HEK293 (cell line): ENCODE measurements around the gene PCDH15.

ENCODE experiments used
- CTCF ChIA-PET: fragments of 350-600 bp; formaldehyde crosslinking; extraction: SDS; loops from one replicate; lab custom pipeline; 2021; ENCODE audit warnings: antibody characterized with exemption; lab: Yijun Ruan, JAX
- POLR2A ChIA-PET: fragments of 300-600 bp; formaldehyde crosslinking; extraction: SDS; loops from one replicate; lab custom pipeline; 2020; ENCODE audit warnings: antibody characterized with exemption, inconsistent platforms; lab: Yijun Ruan, JAX
- H3K27ac ChIP-seq: fragments of 200-500 bp; sonication (Bioruptor generic); 2 replicates; pipeline ENCODE4 v1.5.1; 2014; ENCODE audit warnings: low read depth, low read length, control low read depth, inconsistent platforms; ENCODE audit errors: extremely low read depth
- H3K36me3 ChIP-seq, 2 experiments: fragments of 200-500 bp in 1 of 2; sonication (Bioruptor generic) in 1 of 2; 1 replicate in 1 of 2; 2 replicates in 1 of 2; pipeline ENCODE4 v1.5.1; 2014 to 2017; ENCODE audit warnings: inconsistent platforms in 2 of 2, low read length in 2 of 2; ENCODE audit not compliant: control insufficient read depth in 2 of 2, insufficient read depth in 1 of 2
- H3K4me1 ChIP-seq: fragments of 200-500 bp; sonication (Bioruptor generic); 2 replicates; pipeline ENCODE4 v1.5.1; 2014; ENCODE audit warnings: mild to moderate bottlenecking, low read length, inconsistent platforms; ENCODE audit not compliant: control insufficient read depth, insufficient read depth
- H3K4me3 ChIP-seq: 2 replicates; pipeline ENCODE4 v1.5.1; 2011; ENCODE audit warnings: low read depth, mild to moderate bottlenecking, control low read depth, low read length, moderate library complexity
- H3K9me3 ChIP-seq: fragments of 200-500 bp; sonication (Bioruptor generic); 2 replicates; pipeline ENCODE4 v1.5.1; 2014; ENCODE audit warnings: low read depth, low read length, inconsistent platforms; ENCODE audit not compliant: control insufficient read depth, insufficient read depth
- AEBP2 ChIP-seq: fragments of 450-650 bp; formaldehyde crosslinking; IDR thresholded peaks from 2 replicates; pipeline ENCODE4 v1.5.1; 2016; ENCODE audit warnings: missing biosample characterization, missing genetic modification characterization, borderline replicate concordance
- BCL6B ChIP-seq: fragments of 450-650 bp; formaldehyde crosslinking; IDR thresholded peaks from 2 replicates; pipeline ENCODE4 v1.5.1; 2017; ENCODE audit warnings: missing biosample characterization, missing genetic modification characterization
- CTCF ChIP-seq: fragments of 450-650 bp; formaldehyde crosslinking; IDR thresholded peaks from 2 replicates; pipeline ENCODE4 v1.5.1; 2016; ENCODE audit warnings: missing biosample characterization, missing genetic modification characterization
- ELK4 ChIP-seq: IDR thresholded peaks from 2 replicates; pipeline ENCODE4 v1.6.1; 2011; ENCODE audit warnings: mild to moderate bottlenecking, low read depth, low read length, borderline replicate concordance
- KLF10 ChIP-seq: fragments of 450-650 bp; IDR thresholded peaks from 2 replicates; pipeline ENCODE4 v1.5.1; 2018; ENCODE audit warnings: missing biosample characterization, mild to moderate bottlenecking, missing genetic modification characterization
- KLF16 ChIP-seq: fragments of 450-650 bp; formaldehyde crosslinking; IDR thresholded peaks from 2 replicates; pipeline ENCODE4 v1.5.1; 2017; ENCODE audit warnings: missing biosample characterization, missing genetic modification characterization
- KLF7 ChIP-seq: fragments of 450-650 bp; formaldehyde crosslinking; IDR thresholded peaks from 2 replicates; pipeline ENCODE4 v1.5.1; 2016; ENCODE audit warnings: missing biosample characterization, missing genetic modification characterization, borderline replicate concordance
- TSHZ1 ChIP-seq: fragments of 450-650 bp; formaldehyde crosslinking; IDR thresholded peaks from 2 replicates; pipeline ENCODE4 v1.5.1; 2016; ENCODE audit warnings: missing biosample characterization, missing genetic modification characterization, borderline replicate concordance
- YY1 ChIP-seq: fragments of 450-650 bp; formaldehyde crosslinking; IDR thresholded peaks from 2 replicates; pipeline ENCODE4 v1.5.1; 2018; ENCODE audit warnings: missing biosample characterization, missing genetic modification characterization
- ZBTB17 ChIP-seq: fragments of 450-650 bp; formaldehyde crosslinking; IDR thresholded peaks from 2 replicates; pipeline ENCODE4 v1.5.1; 2016; ENCODE audit warnings: missing biosample characterization, missing genetic modification characterization
- ZNF221 ChIP-seq: fragments of 450-650 bp; formaldehyde crosslinking; IDR thresholded peaks from 2 replicates; pipeline ENCODE4 v1.5.1; 2017; ENCODE audit warnings: missing biosample characterization, missing genetic modification characterization, borderline replicate concordance
- ZNF23 ChIP-seq: fragments of 450-650 bp; formaldehyde crosslinking; IDR thresholded peaks from 2 replicates; pipeline ENCODE4 v1.5.1; 2016; ENCODE audit warnings: missing biosample characterization, missing genetic modification characterization, borderline replicate concordance
- ZNF274 ChIP-seq, 2 experiments: fragments of 200-500 bp in 1 of 2; fragments of 450-650 bp in 1 of 2; sonication (Bioruptor generic) in 1 of 2; formaldehyde crosslinking in 1 of 2; IDR thresholded peaks; 2 replicates each; pipeline versions ENCODE4 v1.5.1 to v1.6.1; 2014 to 2016; ENCODE audit warnings: borderline replicate concordance in 1 of 2, inconsistent platforms in 1 of 2, low read length in 1 of 2, missing biosample characterization in 1 of 2, missing genetic modification characterization in 1 of 2
- ZNF335 ChIP-seq: fragments of 450-650 bp; formaldehyde crosslinking; conservative IDR thresholded peaks from 2 replicates; pipeline ENCODE4 v1.5.1; 2016; ENCODE audit warnings: missing biosample characterization, missing genetic modification characterization
- ZNF362 ChIP-seq: fragments of 450-650 bp; formaldehyde crosslinking; IDR thresholded peaks from 2 replicates; pipeline ENCODE4 v1.5.1; 2016; ENCODE audit warnings: missing biosample characterization, missing genetic modification characterization
- ZNF391 ChIP-seq: fragments of 450-650 bp; formaldehyde crosslinking; IDR thresholded peaks from 2 replicates; pipeline ENCODE4 v1.5.1; 2016; ENCODE audit warnings: low read depth, missing biosample characterization, missing genetic modification characterization, borderline replicate concordance
- ZNF580 ChIP-seq: fragments of 450-650 bp; formaldehyde crosslinking; IDR thresholded peaks from 2 replicates; pipeline ENCODE4 v1.5.1; 2016; ENCODE audit warnings: missing biosample characterization, missing genetic modification characterization
- ZNF660 ChIP-seq: fragments of 450-650 bp; IDR thresholded peaks from 2 replicates; pipeline ENCODE4 v1.5.1; 2018; ENCODE audit warnings: missing biosample characterization, mild to moderate bottlenecking, missing genetic modification characterization
- ZNF707 ChIP-seq: fragments of 450-650 bp; formaldehyde crosslinking; IDR thresholded peaks from 2 replicates; pipeline ENCODE4 v1.5.1; 2016; ENCODE audit warnings: missing biosample characterization, missing genetic modification characterization
- ZSCAN30 ChIP-seq: fragments of 450-650 bp; IDR thresholded peaks from 2 replicates; pipeline ENCODE4 v1.5.1; 2018; ENCODE audit warnings: missing biosample characterization, mild to moderate bottlenecking, missing genetic modification characterization, moderate library complexity

Gene PCDH15

GRCh38 chr10:54665095-54665494 is 135.9 kb downstream of the PCDH15 start:
- no peaks in the 10 kb centered on the region for H3K4me1 ChIP-seq
- TF ChIP-seq YY1 (tag by site-specific recombination) (no peak), CTCF (no peak), ZNF391 (tag by site-specific recombination) (no peak), ZNF580 (tag by site-specific recombination) (no peak), ZNF23 (tag by site-specific recombination) (no peak), ZNF362 (tag by site-specific recombination) (no peak), ZBTB17 (tag by site-specific recombination) (no peak), KLF10 (tag by site-specific recombination) (no peak), BCL6B (tag by site-specific recombination) (no peak), TSHZ1 (no peak), ZNF221 (tag by site-specific recombination) (no peak), ZNF660 (tag by site-specific recombination) (no peak), ELK4 (no peak), KLF16 (tag by site-specific recombination) (no peak), ZNF335 (no peak), AEBP2 (tag by site-specific recombination) (no peak), ZNF274 (IDR thresholded peaks at IDR 0.05; ENCODE audit: low read length) (no peak), ZNF274 (tag by site-specific recombination; IDR thresholded peaks at IDR 0.05; ENCODE audit: borderline replicate concordance) (no peak), ZNF707 (no peak), KLF7 (tag by site-specific recombination) (no peak), ZSCAN30 (tag by site-specific recombination) (no peak)
- no peak overlapping the region for H3K4me3 ChIP-seq
- ChIA-PET POLR2A (no interaction called here), CTCF (no interaction called here)
- H3K9me3 ChIP-seq: no peaks in the 10 kb centered on the region
- no peak overlapping the region for H3K27ac ChIP-seq
- H3K36me3 ChIP-seq: no peaks in the 10 kb centered on the region
